Esophagus squamous epithelium (tissue), 5 donors: Measurements from ENCODE around the gene POU6F1. TPM values are rescaled to one million over a fixed set of nuclear protein-coding genes. Genes with fewer than 3 reads are reported as not detected.
A peak's percentile ranks its signal among the peaks of the same experiment; 100 is the strongest.

Experiments used
- DNase-seq: peaks from one replicate; lab custom pipeline; 2025; lab: John Stamatoyannopoulos, UW
- H3K27ac ChIP-seq, 4 donors: fragments of 200-600 bp; sonication (generic); one replicate each; pipeline ENCODE4 v1.5.1; 2016 to 2019; ENCODE audit warnings: mild to moderate bottlenecking in 1 of 4
- H3K27me3 ChIP-seq, 4 donors: fragments of 200-600 bp; sonication (generic); 1 replicate in 3 of 4; 2 replicates in 1 of 4; pipeline versions ENCODE4 v1.5.1 to v1.6.0; 2017 to 2021; ENCODE audit warnings: antibody characterized with exemption in 1 of 4
- H3K36me3 ChIP-seq, 3 donors: fragments of 200-600 bp; sonication (generic); one replicate each; pipeline ENCODE4 v1.5.1; 2016 to 2019
- H3K4me1 ChIP-seq, 3 donors: fragments of 200-600 bp; sonication (generic); one replicate each; pipeline ENCODE4 v1.5.1; 2017 to 2019
- H3K4me3 ChIP-seq, 4 donors: fragments of 200-600 bp; sonication (generic); 1 replicate in 3 of 4; 2 replicates in 1 of 4; pipeline ENCODE4 v1.5.1; 2016 to 2019; ENCODE audit warnings: mild to moderate bottlenecking in 2 of 4, moderate library complexity in 1 of 4
- H3K9me3 ChIP-seq, 3 donors: fragments of 200-600 bp; sonication (generic); one replicate each; pipeline ENCODE4 v1.5.1; 2016 to 2019
- POLR2A ChIP-seq, 4 donors: fragments of 450-650 bp; IDR thresholded peaks; one replicate each; pipeline ENCODE4 v1.6.1; 2017; ENCODE audit warnings: antibody characterized with exemption in 4 of 4, mild to moderate bottlenecking in 4 of 4, moderate library complexity in 3 of 4
- WGBS, 2 donors: methylation state at CpG; one replicate each; pipeline ENCODE4 v1.1.5; 2018; 5-methylcytosine and 5-hydroxymethylcytosine counted together
- intact Hi-C: fragments of 100-400 bp; cut with DNase I; formaldehyde crosslinking; loops from one replicate; pipeline ENCODE4 v1.15.0; 2022
- total RNA-seq, 4 donors: library from RNA; depleted of rRNA; stranded (reverse); fragments of >200 nt; gene quantifications; one replicate each; pipeline ENCODE4 v1.1.0, GENCODE V29; 2016
- TF ChIP-seq, protein P1 (sequence below), 6 experiments: fragments of 450-650 bp in 4 of 6; fragments of 200-600 bp in 2 of 6; sonication (generic) in 2 of 6; IDR thresholded peaks; one replicate each; pipeline ENCODE4 v1.5.1; 2016 to 2019; ENCODE audit warnings: antibody characterized with exemption in 6 of 6, mild to moderate bottlenecking in 4 of 6, moderate library complexity in 4 of 6
- donor health status: DM: yes; HTN: yes; CAD: no.

POU6F1 gene
- total RNA-seq, 4 donors from 2014 or later = 0.42 to 5.9 (median 1.7) TPM

DNA sequence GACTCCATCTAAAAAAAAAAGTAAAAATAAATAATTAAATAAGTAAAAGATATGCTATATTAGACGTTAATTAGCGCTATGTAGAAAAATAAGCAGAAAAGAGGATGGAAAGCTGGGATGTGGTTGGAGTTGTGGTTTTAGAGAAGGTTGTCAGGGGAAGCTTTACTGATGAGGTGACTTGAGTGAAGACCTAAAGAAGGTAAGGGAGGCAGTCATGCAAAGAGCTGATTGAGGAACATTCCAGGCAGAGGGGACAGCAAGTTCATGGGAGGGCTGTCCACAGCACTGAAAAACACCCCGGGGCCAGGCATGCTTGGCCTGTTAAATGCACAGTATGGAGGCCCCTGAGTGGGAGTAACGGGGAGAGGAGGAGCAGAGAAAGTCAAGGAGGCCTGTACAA, 36.7 kb upstream of the POU6F1 start:
- no peak overlapping the region for H3K27ac ChIP-seq
- 85 to 86% methylated on average over 4 of the region's 4 CpGs for WGBS, 2 donors
- no peaks in the 10 kb centered on the region for H3K4me1 ChIP-seq
- no peak for DNase-seq
- TF ChIP-seq, protein P1, sequence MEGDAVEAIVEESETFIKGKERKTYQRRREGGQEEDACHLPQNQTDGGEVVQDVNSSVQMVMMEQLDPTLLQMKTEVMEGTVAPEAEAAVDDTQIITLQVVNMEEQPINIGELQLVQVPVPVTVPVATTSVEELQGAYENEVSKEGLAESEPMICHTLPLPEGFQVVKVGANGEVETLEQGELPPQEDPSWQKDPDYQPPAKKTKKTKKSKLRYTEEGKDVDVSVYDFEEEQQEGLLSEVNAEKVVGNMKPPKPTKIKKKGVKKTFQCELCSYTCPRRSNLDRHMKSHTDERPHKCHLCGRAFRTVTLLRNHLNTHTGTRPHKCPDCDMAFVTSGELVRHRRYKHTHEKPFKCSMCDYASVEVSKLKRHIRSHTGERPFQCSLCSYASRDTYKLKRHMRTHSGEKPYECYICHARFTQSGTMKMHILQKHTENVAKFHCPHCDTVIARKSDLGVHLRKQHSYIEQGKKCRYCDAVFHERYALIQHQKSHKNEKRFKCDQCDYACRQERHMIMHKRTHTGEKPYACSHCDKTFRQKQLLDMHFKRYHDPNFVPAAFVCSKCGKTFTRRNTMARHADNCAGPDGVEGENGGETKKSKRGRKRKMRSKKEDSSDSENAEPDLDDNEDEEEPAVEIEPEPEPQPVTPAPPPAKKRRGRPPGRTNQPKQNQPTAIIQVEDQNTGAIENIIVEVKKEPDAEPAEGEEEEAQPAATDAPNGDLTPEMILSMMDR (IDR thresholded peaks at IDR 0.05) = no peak
- TF ChIP-seq POLR2A (IDR thresholded peaks at IDR 0.05) = no peak
- H3K27me3 ChIP-seq = no peaks in the 10 kb centered on the region
- H3K9me3 ChIP-seq = no peaks in the 10 kb centered on the region
- H3K36me3 ChIP-seq = peaks cover 0 to 86% (median 0%) of the 10 kb centered on the region in 3 donors
- intact Hi-C loops = no loop called here
- no peak overlapping the region for H3K4me3 ChIP-seq

DNA sequence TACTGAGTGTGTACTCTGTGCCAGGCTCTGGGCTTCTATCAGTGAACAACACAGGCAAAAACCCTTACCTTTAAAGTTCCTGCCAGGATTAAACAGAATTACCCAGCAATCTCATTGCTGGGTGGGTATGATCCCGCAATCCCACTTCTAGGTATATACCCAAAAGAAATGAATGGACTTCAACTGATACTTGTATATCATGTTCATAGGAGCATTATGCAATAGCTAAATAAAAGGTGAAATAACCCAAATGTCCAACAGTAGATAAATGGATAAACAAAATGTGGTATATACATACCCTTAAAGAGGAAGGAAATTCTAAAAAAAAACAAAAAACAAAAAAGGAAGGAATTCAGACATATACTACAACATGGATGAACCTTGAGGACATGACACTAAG, 35.4 kb upstream of the POU6F1 start:
- intact Hi-C loops = no loop called here
- H3K4me3 ChIP-seq = no peak overlapping the region
- WGBS, 2 donors = 91 to 100% methylated on average over 1 of the region's 1 CpG
- no peak for DNase-seq
- H3K9me3 ChIP-seq = no peaks in the 10 kb centered on the region
- H3K36me3 ChIP-seq = peaks cover 0 to 92% (median 0%) of the 10 kb centered on the region in 3 donors
- no peaks in the 10 kb centered on the region for H3K27me3 ChIP-seq
- no peaks in the 10 kb centered on the region for H3K4me1 ChIP-seq
- TF ChIP-seq, protein P1 (IDR thresholded peaks at IDR 0.05) = no peak
- no peak for TF ChIP-seq POLR2A (IDR thresholded peaks at IDR 0.05)
- H3K27ac ChIP-seq = no peak overlapping the region

DNA sequence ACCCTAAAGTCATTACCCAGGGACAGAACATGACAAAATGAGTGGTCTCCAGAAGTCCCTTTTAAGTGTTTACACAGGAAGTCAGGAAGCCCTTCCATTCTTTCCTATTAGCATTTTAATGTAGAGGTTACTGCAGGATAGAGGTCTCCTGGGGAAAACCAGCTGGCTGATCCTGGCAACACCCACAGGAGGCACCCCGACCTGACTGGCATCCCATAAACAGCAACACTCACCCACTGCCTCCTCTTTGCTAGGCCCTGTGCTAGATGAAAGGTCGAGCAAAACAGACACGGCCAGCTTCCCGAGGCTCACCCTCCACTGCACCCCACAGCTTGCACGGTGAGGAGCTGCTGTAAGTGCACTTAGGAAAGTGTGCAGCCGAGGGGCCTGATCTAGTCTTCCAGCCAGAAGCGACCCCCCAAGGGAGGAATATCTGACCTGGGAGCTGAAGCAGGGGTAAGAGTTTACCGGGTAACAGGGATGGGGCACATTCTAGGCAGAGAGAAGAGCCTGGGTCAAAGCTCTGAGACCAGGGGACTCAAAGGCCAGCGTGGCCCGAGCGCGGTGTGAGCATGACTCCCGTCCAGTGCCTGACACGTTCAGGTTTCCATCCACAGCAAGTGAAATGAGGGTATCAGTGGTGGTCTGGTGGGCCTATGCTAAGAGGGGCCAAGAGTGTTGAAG, 29.8 kb upstream of the POU6F1 start:
- Histone ChIP-seq H3K4me1 (peaks cover 0 to 28% (median 6%) of the 10 kb centered on the region in 3 donors), H3K27me3 (no peaks in the 10 kb centered on the region), H3K36me3 (peaks cover 3 to 87% (median 7%) of the 10 kb centered on the region in 3 donors), H3K9me3 (no peaks in the 10 kb centered on the region), H3K27ac (no peak overlapping the region), H3K4me3 (no peak overlapping the region)
- TF ChIP-seq, protein P1 (IDR thresholded peaks at IDR 0.05) = no peak
- TF ChIP-seq POLR2A (IDR thresholded peaks at IDR 0.05) = no peak
- no peak for DNase-seq
- intact Hi-C loops = no loop called here
- 78 to 86% methylated on average over 7 to 9 of the region's 14 CpGs for WGBS, 2 donors

DNA sequence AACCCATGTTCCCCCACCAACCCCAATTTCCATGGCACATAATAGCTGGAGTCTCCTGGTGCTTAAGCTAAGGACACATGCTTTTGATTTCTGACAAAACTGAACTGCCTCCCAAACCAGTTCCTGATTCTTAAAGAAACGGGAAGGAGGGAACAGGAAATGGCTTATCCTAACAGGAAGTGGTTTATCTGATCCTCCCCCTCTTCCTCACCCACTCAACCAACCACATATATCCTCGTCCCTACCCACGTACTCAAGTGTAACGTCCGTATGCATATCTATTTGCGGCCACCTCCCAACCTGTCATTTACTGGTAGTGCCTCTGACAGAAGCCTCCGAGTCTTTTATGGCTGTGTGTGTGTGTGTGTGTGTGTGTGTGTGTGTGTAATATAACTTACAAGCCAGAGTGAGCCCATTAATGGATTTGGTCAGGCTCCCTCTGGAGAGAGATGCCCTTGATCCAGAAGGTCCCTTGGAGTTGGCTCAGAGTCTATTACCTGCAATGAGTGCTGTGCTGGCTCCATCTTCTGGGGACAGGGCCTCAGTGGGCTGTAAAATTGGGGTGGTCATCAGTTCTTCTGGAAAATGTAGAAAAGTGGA, 28.5 kb upstream of the POU6F1 start:
- TF ChIP-seq, protein P1 (IDR thresholded peaks at IDR 0.05) = no peak
- no peak for TF ChIP-seq POLR2A (IDR thresholded peaks at IDR 0.05)
- peak overlapping the region in 2 of 4 donors; percentile 6 to 18 for H3K27ac ChIP-seq
- H3K36me3 ChIP-seq = peaks cover 9 to 89% (median 19%) of the 10 kb centered on the region in 3 donors
- H3K4me3 ChIP-seq = no peak overlapping the region
- DNase-seq = no peak
- no peaks in the 10 kb centered on the region for H3K9me3 ChIP-seq
- intact Hi-C loops = no loop called here
- H3K4me1 ChIP-seq = peaks cover 0 to 41% (median 12%) of the 10 kb centered on the region in 3 donors
- 23 to 39% methylated on average over 7 of the region's 7 CpGs for WGBS, 2 donors
- no peaks in the 10 kb centered on the region for H3K27me3 ChIP-seq
